SJSA1 (cell line): ENCODE results near the gene KCNE1. TPM values are rescaled to one million over a fixed set of nuclear protein-coding genes. Genes with fewer than 3 reads are reported as not detected.
"Not testable (repeated sequence)": the region's sequence is repeated elsewhere in the genome, so short reads cannot be mapped to it uniquely, and the experiment has no call there.

Experiments used
- DNase-seq, 2 experiments: peaks; one replicate each; pipeline ENCODE4 v3.0.0-alpha.2; 2015 to 2020; ENCODE audit warnings: low spot score in 2 of 2, low read depth in 1 of 2
- H3K27ac ChIP-seq: fragments of 250-450 bp; sonication (Bioruptor Pico); 2 replicates; pipeline ENCODE4 v1.5.1; 2020; ENCODE audit warnings: mild to moderate bottlenecking, moderate library complexity
- H3K27me3 ChIP-seq: fragments of 250-450 bp; sonication (Bioruptor Pico); replicated peaks from 2 replicates; pipeline ENCODE4 v1.5.1; 2020; ENCODE audit warnings: mild to moderate bottlenecking, moderate library complexity
- H3K36me3 ChIP-seq: fragments of 250-450 bp; sonication (Bioruptor Pico); 2 replicates; pipeline ENCODE4 v1.5.1; 2020; ENCODE audit warnings: mild to moderate bottlenecking
- H3K4me1 ChIP-seq: fragments of 250-450 bp; sonication (Bioruptor Pico); replicated peaks from 2 replicates; pipeline ENCODE4 v1.6.1; 2021; ENCODE audit warnings: mild to moderate bottlenecking
- H3K4me3 ChIP-seq: fragments of 250-450 bp; sonication (Bioruptor Pico); 2 replicates; pipeline ENCODE4 v1.5.1; 2020; ENCODE audit warnings: mild to moderate bottlenecking
- H3K9me3 ChIP-seq: fragments of 250-450 bp; sonication (Bioruptor Pico); replicated peaks from 2 replicates; pipeline ENCODE4 v1.5.1; 2020; ENCODE audit warnings: mild to moderate bottlenecking
- total RNA-seq: library from RNA; depleted of rRNA; stranded (reverse); fragments of >200 nt; shearing (Covaris generic); gene quantifications from 2 replicates; pipeline ENCODE4 v1.2.3, GENCODE V29; 2014; rRNA removed

KCNE1 gene
- 0.16 and 2.2 TPM in 2 replicates for total RNA-seq

GRCh38 chr21:34511787-34512455 lies at the start of gene KCNE1:
TSS of gene KCNE1 (minus strand) at chr21:34512210. CDS start at chr21:34449634, 62,576 bp downstream.
- DNase-seq = no peak

GRCh38 chr21:34561806-34562205 lies 49.8 kb upstream of the KCNE1 start:
- Histone ChIP-seq H3K9me3 (no peaks in the 10 kb centered on the region), H3K36me3 (no peaks in the 10 kb centered on the region), H3K4me3 (no peak overlapping the region), H3K4me1 (peaks cover 10% of the 10 kb centered on the region), H3K27ac (no peak overlapping the region), H3K27me3 (no peaks in the 10 kb centered on the region)
- no peak for DNase-seq

More at GRCh38 chr21:34511787-34512455, at the start of gene KCNE1:
- Histone ChIP-seq H3K4me1 (no peaks in the 10 kb centered on the region), H3K4me3 (no peak within 1 kb of the TSS), H3K36me3 (peaks cover 28% of the 10 kb centered on the region), H3K27ac (no peak within 1 kb of the TSS), H3K9me3 (no peaks in the 10 kb centered on the region), H3K27me3 (no peaks in the 10 kb centered on the region)

- Histone ChIP-seq H3K36me3 (no peaks in the 10 kb centered on the region), H3K27me3 (no peaks in the 10 kb centered on the region), H3K9me3 (no peaks in the 10 kb centered on the region), H3K27ac (no peak overlapping the region), H3K4me3 (no peak overlapping the region), H3K4me1 (peaks cover 10% of the 10 kb centered on the region)
- no peak for DNase-seq
Measured at GRCh38 chr21:34560609-34561008, 48.6 kb upstream of the KCNE1 start.

- H3K36me3 ChIP-seq = no peaks in the 10 kb centered on the region
- no peak overlapping the region for H3K27ac ChIP-seq
- H3K27me3 ChIP-seq = no peaks in the 10 kb centered on the region
Measured at GRCh38 chr21:34560021-34560420, 48.0 kb upstream of the KCNE1 start.

GRCh38 chr21:34559089-34559631 lies 47.1 kb upstream of the KCNE1 start:
- Histone ChIP-seq H3K36me3 (no peaks in the 10 kb centered on the region), H3K27me3 (no peaks in the 10 kb centered on the region), H3K4me1 (peaks cover 10% of the 10 kb centered on the region), H3K4me3 (no peak overlapping the region), H3K27ac (0 out of 2 replicates have a peak overlapping the region, but pooled peaks have one; percentile 2), H3K9me3 (no peaks in the 10 kb centered on the region; the same call in 1 of the 2 replicates)
- no peak for DNase-seq

More at GRCh38 chr21:34560021-34560420, 48.0 kb upstream of the KCNE1 start:
- peaks cover 10% of the 10 kb centered on the region for H3K4me1 ChIP-seq
- no peaks in the 10 kb centered on the region; the same call in 1 of the 2 replicates for H3K9me3 ChIP-seq
- DNase-seq = no peak
- H3K4me3 ChIP-seq = no peak overlapping the region

GRCh38 chr21:34558166-34558565 lies 46.2 kb upstream of the KCNE1 start:
- Histone ChIP-seq H3K4me1 (peaks cover 18% of the 10 kb centered on the region), H3K27me3 (no peaks in the 10 kb centered on the region), H3K4me3 (no peak overlapping the region), H3K36me3 (no peaks in the 10 kb centered on the region), H3K9me3 (no peaks in the 10 kb centered on the region; the same call in 1 of the 2 replicates), H3K27ac (no peak overlapping the region)
- DNase-seq = no peak

GRCh38 chr21:34557261-34557660 lies 45.3 kb upstream of the KCNE1 start:
- no peaks in the 10 kb centered on the region for H3K36me3 ChIP-seq
- no peaks in the 10 kb centered on the region; the same call in 1 of the 2 replicates for H3K9me3 ChIP-seq
- H3K4me1 ChIP-seq = peaks cover 27% of the 10 kb centered on the region
- no peak for DNase-seq
- no peaks in the 10 kb centered on the region for H3K27me3 ChIP-seq
- no peak overlapping the region for H3K27ac ChIP-seq
- H3K4me3 ChIP-seq = no peak overlapping the region

GRCh38 chr21:34554670-34555069 lies 42.7 kb upstream of the KCNE1 start:
- H3K27ac ChIP-seq, H3K36me3 ChIP-seq, H3K27me3 ChIP-seq, H3K9me3 ChIP-seq, DNase-seq, H3K4me3 ChIP-seq: not testable (repeated sequence)
- peaks cover 28% of the 10 kb centered on the region for H3K4me1 ChIP-seq

- no peaks in the 10 kb centered on the region; the same call in 1 of the 2 replicates for H3K9me3 ChIP-seq
- peaks cover 24% of the 10 kb centered on the region for H3K4me1 ChIP-seq
- H3K36me3 ChIP-seq = 0 out of 2 replicates have a peak, but pooled peaks cover 3% of the 10 kb centered on the region
- H3K4me3 ChIP-seq = no peak overlapping the region
- peak overlapping the region; percentile 64; the same call in 1 of the 2 replicates for H3K27ac ChIP-seq
- no peaks in the 10 kb centered on the region for H3K27me3 ChIP-seq
- no peak for DNase-seq
Measured at GRCh38 chr21:34554227-34554626, 42.2 kb upstream of the KCNE1 start.

- Histone ChIP-seq H3K27ac (peak overlapping the region; percentile 64), H3K36me3 (0 out of 2 replicates have a peak, but pooled peaks cover 3% of the 10 kb centered on the region), H3K4me3 (no peak overlapping the region), H3K4me1 (peaks cover 21% of the 10 kb centered on the region), H3K9me3 (no peaks in the 10 kb centered on the region; the same call in 1 of the 2 replicates), H3K27me3 (no peaks in the 10 kb centered on the region)
- peak in 1 of 2 experiments; percentile 43 for DNase-seq
Measured at GRCh38 chr21:34553151-34553952, 41.3 kb upstream of the KCNE1 start.

GRCh38 chr21:34552360-34553098 lies 40.5 kb upstream of the KCNE1 start:
- Histone ChIP-seq H3K4me3 (no peak overlapping the region), H3K36me3 (0 out of 2 replicates have a peak, but pooled peaks cover 3% of the 10 kb centered on the region), H3K9me3 (no peaks in the 10 kb centered on the region; the same call in 1 of the 2 replicates), H3K27me3 (no peaks in the 10 kb centered on the region), H3K27ac (peak overlapping the region; percentile 64), H3K4me1 (peaks cover 21% of the 10 kb centered on the region)
- DNase-seq = no peak

GRCh38 chr21:34550182-34550799 lies 38.3 kb upstream of the KCNE1 start:
- no peaks in the 10 kb centered on the region for H3K27me3 ChIP-seq
- peaks cover 41% of the 10 kb centered on the region for H3K4me1 ChIP-seq
- H3K36me3 ChIP-seq = 0 out of 2 replicates have a peak, but pooled peaks cover 3% of the 10 kb centered on the region
- H3K4me3 ChIP-seq = no peak overlapping the region
- DNase-seq = no peak
- H3K27ac ChIP-seq = no peak overlapping the region
- no peaks in the 10 kb centered on the region; the same call in 1 of the 2 replicates for H3K9me3 ChIP-seq
